ENCODE results near the gene CNTN4. TPM values are rescaled to one million over a fixed set of nuclear protein-coding genes. Genes with fewer than 3 reads are reported as not detected.

The CNTN4 gene
- total and polyA plus RNA-seq, 2 experiments from 2014 or later: 0.91 to 4.0 TPM

GRCh38 chr3:2826453-2826852 lies 727.8 kb downstream of the CNTN4 start (continued):
- TF ChIP-seq ZNF462 (CRISPR knock-in tag; IDR thresholded peaks at IDR 0.05) (no peak), NANOG (IDR thresholded peaks at IDR 0.05; ENCODE audit: borderline replicate concordance) (no peak)

- no peak for TF ChIP-seq ZNF462 (CRISPR knock-in tag; IDR thresholded peaks at IDR 0.05)
- TF ChIP-seq ZNF114 (CRISPR knock-in tag; IDR thresholded peaks at IDR 0.05): no peak
- no peak for TF ChIP-seq JUNB (IDR thresholded peaks at IDR 0.05; ENCODE audit: unreplicated experiment)
- no peaks in the 10 kb centered on the region for H3K36me3 ChIP-seq (ENCODE audit: insufficient read depth)
- H3K36me3 Mint-ChIP-seq (ENCODE audit: low read depth): peaks cover 13% of the 10 kb centered on the region
- no peaks in the 10 kb centered on the region for H3K9me2 ChIP-seq (ENCODE audit: insufficient read depth)
- no peaks in the 10 kb centered on the region for H3K79me2 ChIP-seq (replicated peaks; ENCODE audit: insufficient read depth)
- DNase-seq (ENCODE audit: low spot score) (no peak), ATAC-seq (no peak)
- no peak overlapping the region for H3K4me3 ChIP-seq
- H3K4me1 ChIP-seq (ENCODE audit: insufficient read depth): no peaks in the 10 kb centered on the region
- no peak overlapping the region for H2AFZ ChIP-seq
- H3F3A ChIP-seq (replicated peaks; ENCODE audit: low read depth): no peaks in the 10 kb centered on the region
- H3K27ac Mint-ChIP-seq: no peak overlapping the region
- H3K4me2 ChIP-seq: no peak overlapping the region
- peaks cover 1% of the 10 kb centered on the region for H3K27me3 Mint-ChIP-seq (ENCODE audit: insufficient read depth, low read depth, poor library complexity)
- no peaks in the 10 kb centered on the region for H3K4me1 Mint-ChIP-seq
- H3K27me3 ChIP-seq (ENCODE audit: insufficient read depth): no peaks in the 10 kb centered on the region
- H3K27ac ChIP-seq (ENCODE audit: low read depth): no peak overlapping the region
- no peak overlapping the region for H3K4me3 Mint-ChIP-seq
- peaks cover 85% of the 10 kb centered on the region for H3K9me3 Mint-ChIP-seq
- no peaks in the 10 kb centered on the region for H4K20me1 ChIP-seq (replicated peaks; ENCODE audit: insufficient read depth)
Observed at GRCh38 chr3:2837239-2837638, 738.6 kb downstream of the CNTN4 start.

All from GM23338 (cell line).